GM12801 (cell line): ENCODE results near the gene EYS.

Source experiments
- TF ChIP-seq, protein P1 (sequence below): IDR thresholded peaks from one replicate; pipeline ENCODE4 v1.5.1; 2011; ENCODE audit warnings: control low read depth; ENCODE audit not compliant: insufficient read length; ENCODE audit errors: extremely low read depth

EYS gene

GRCh38 chr6:65708162-65708561 lies 1.1 kb upstream of the EYS start:
- TF ChIP-seq, protein P1, sequence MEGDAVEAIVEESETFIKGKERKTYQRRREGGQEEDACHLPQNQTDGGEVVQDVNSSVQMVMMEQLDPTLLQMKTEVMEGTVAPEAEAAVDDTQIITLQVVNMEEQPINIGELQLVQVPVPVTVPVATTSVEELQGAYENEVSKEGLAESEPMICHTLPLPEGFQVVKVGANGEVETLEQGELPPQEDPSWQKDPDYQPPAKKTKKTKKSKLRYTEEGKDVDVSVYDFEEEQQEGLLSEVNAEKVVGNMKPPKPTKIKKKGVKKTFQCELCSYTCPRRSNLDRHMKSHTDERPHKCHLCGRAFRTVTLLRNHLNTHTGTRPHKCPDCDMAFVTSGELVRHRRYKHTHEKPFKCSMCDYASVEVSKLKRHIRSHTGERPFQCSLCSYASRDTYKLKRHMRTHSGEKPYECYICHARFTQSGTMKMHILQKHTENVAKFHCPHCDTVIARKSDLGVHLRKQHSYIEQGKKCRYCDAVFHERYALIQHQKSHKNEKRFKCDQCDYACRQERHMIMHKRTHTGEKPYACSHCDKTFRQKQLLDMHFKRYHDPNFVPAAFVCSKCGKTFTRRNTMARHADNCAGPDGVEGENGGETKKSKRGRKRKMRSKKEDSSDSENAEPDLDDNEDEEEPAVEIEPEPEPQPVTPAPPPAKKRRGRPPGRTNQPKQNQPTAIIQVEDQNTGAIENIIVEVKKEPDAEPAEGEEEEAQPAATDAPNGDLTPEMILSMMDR = no peak

- TF ChIP-seq, protein P1 = no peak
Observed at GRCh38 chr6:65706436-65706835, 590 bp downstream of the EYS start.

- TF ChIP-seq, protein P1 = no peak
Observed at GRCh38 chr6:65701325-65701724, 5.7 kb downstream of the EYS start.

DNA sequence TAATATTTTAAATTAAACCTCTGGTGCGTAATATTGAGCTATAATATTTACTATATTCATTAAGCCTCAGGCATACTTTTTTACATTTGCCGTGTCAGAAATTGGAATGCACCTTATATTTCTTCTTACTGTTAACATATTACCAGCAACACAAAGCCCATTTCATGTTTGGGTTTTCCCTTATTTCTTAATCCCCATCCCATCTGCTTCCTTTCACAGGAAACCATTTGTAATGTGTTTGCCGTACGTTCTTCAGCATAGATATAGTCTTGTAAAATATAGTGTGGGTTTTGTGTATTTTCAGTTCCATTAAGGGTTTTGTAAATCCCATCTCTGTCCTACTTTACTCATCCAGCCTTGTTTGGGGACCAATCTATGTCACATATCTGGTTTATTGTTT lies 6.5 kb downstream of the EYS start:
- TF ChIP-seq, protein P1 = no peak

DNA sequence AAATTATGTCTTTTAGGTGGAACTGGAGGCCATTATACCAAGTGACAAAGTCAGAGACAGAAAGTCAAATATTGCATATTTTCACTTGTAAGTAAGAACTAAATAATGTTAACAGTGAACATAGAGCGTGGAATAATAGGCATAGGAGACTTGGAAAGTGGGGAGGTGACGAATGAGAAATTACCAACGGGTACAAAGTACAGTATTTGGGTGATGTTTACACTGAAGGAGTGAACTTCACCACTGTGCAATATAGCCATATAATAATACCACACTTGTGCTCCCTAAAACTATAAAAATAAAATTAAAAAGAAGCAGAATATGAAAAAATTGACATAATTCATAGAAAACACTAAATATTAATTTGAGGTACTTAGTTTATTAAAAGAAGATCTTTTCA lies 14.9 kb downstream of the EYS start:
- TF ChIP-seq, protein P1 = no peak

GRCh38 chr6:65680232-65680631 lies 26.8 kb downstream of the EYS start:
- TF ChIP-seq, protein P1 = no peak

GRCh38 chr6:65671922-65672321 lies 35.1 kb downstream of the EYS start:
- TF ChIP-seq, protein P1 = no peak
